GM12801 (cell line): ENCODE measurements around the gene TRPM5.

Experiments
- CTCF ChIP-seq: IDR thresholded peaks from one replicate; pipeline ENCODE4 v1.5.1; 2011; ENCODE audit warnings: control low read depth; ENCODE audit not compliant: insufficient read length; ENCODE audit errors: extremely low read depth

Gene TRPM5

GRCh38 chr11:2481253-2481652, 36.9 kb upstream of the TRPM5 start:
- TF ChIP-seq CTCF = no peak

DNA sequence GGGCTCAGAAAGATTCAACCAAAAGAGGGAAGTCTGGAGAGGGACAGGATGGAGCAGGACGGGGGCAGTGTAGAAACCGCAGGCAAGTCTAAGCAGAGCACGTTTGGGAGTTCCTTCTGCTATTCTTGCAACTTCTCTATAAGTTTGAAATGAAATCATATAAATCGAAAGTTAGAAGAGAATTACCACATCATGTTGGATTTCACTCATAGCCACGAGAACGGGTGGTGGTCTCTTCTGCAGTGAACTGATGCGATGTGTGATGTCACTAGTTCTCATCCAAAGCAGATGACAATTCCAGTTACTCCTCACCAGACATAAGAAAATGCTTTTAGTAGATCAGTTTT, 36.5 kb upstream of the TRPM5 start:
- no peak for TF ChIP-seq CTCF

GRCh38 chr11:2477936-2478335, 33.6 kb upstream of the TRPM5 start:
- no peak for TF ChIP-seq CTCF

GRCh38 chr11:2477254-2477653, 32.9 kb upstream of the TRPM5 start:
- no peak for TF ChIP-seq CTCF

GRCh38 chr11:2475136-2475918, 31.0 kb upstream of the TRPM5 start:
- no peak for TF ChIP-seq CTCF

GRCh38 chr11:2474059-2474901, 30.0 kb upstream of the TRPM5 start:
- no peak for TF ChIP-seq CTCF

DNA sequence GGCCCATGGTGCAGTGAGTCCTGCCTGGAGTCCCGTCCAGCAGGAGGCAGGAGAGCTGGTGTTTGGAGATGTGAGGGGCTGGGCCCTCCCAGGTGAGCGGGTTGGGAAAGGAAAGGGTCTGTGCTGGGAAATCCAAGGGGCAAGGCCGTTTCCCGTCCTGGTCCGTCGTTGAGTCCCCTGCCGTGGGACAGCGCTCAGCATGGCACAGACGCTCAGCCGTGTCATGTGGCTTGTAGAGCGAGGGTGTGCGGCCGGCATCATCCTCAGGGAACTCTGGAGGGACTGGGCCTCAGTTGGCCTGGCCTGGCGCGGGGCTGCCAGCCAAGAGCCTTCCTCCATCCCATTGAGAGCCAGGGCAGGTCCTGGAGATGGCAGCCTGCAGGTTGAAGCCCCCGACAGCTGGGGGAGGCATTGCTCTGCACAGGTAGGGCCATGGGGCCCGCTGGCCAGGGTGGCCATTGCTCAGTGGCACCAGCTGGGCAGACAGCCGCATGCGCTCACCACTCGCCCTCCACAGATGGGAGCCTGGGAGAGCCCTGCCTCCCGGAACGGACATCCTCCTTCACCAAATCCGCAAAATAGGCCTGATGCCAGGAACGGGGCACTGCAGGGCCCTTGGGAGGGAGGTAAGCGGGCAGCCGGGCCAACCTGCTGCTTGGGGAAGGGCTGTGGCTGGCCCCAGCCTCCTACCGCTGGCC, 29.2 kb upstream of the TRPM5 start:
- no peak for TF ChIP-seq CTCF
